Mucosa of descending colon (tissue), 3 donors: ENCODE measurements around the gene IREB2. TPM values are rescaled to one million over a fixed set of nuclear protein-coding genes. Genes with fewer than 3 reads are reported as not detected.
"Not testable (repeated sequence)": the region's sequence is repeated elsewhere in the genome, so short reads cannot be mapped to it uniquely, and the experiment has no call there.

Experiments used
- ATAC-seq: fragments of 200-7000 bp; cut with Tn5 transposase; one replicate; pipeline ENCODE4 v1.9.1; 2020; ENCODE audit warnings: mild to moderate bottlenecking, moderate library complexity
- DNase-seq, 3 donors: peaks; one replicate each; pipeline ENCODE4 v3.0.0-alpha.2; 2020
- H3K36me3 ChIP-seq: fragments of 200-600 bp; one replicate; pipeline ENCODE4 v1.8.0; 2021; ENCODE audit warnings: low read depth, mild to moderate bottlenecking
- H3K4me1 ChIP-seq: fragments of 200-600 bp; one replicate; pipeline ENCODE4 v1.8.0; 2021; ENCODE audit warnings: low read depth, mild to moderate bottlenecking
- H3K4me3 ChIP-seq: fragments of 200-600 bp; one replicate; pipeline ENCODE4 v1.8.0; 2021; ENCODE audit warnings: mild to moderate bottlenecking
- H3K9me3 ChIP-seq: fragments of 200-600 bp; one replicate; pipeline ENCODE4 v1.8.0; 2021; ENCODE audit warnings: mild to moderate bottlenecking
- CTCF ChIP-seq: fragments of 200-600 bp; IDR thresholded peaks from one replicate; pipeline ENCODE4 v1.8.0; 2022; ENCODE audit warnings: antibody characterized with exemption, mild to moderate bottlenecking
- intact Hi-C, 2 donors: fragments of 100-400 bp; cut with DNase I in 1 of 2; cut with micrococcal nuclease in 1 of 2; formaldehyde crosslinking; loops; one replicate each; pipeline versions ENCODE4 v1.11.0 to v1.11.1; 2022; cut with DNase I, micrococcal nuclease
- total RNA-seq, 3 donors: library from RNA; stranded (reverse); fragmentation: NEBNext Ultra II Directional in 2 of 3; extraction: Animal tissue kit (Norgen Biotek cat#: 25700) in 2 of 3; gene quantifications; one replicate each; pipeline versions ENCODE4 v1.2.1 to v1.2.4, GENCODE V29; 2021 to 2023
- donor health status: DM: no; HTN: no; CAD: no; lungs with moderate emphysema.
- donor health status: DM: no; HTN: no; CAD: no.
- donor health status: DM: no; HTN: yes; CAD: no.

IREB2 gene
- total RNA-seq, 3 donors from 2014 or later = 51.7 to 62.7 (median 62.0) TPM

- Histone ChIP-seq H3K4me1 (no peaks in the 10 kb centered on the region), H3K4me3 (no peak overlapping the region), H3K36me3 (no peaks in the 10 kb centered on the region), H3K9me3 (no peaks in the 10 kb centered on the region)
- DNase-seq = no peak
- no peak for ATAC-seq
- TF ChIP-seq CTCF = no peak
- intact Hi-C loops = no loop called here
Measured at GRCh38 chr15:78536134-78536533, 98.1 kb downstream of the IREB2 start.

GRCh38 chr15:78537266-78537905, 99.4 kb downstream of the IREB2 start:
- no peak overlapping the region for H3K4me3 ChIP-seq
- ATAC-seq = no peak
- no peaks in the 10 kb centered on the region for H3K36me3 ChIP-seq
- no peaks in the 10 kb centered on the region for H3K9me3 ChIP-seq
- no peak for TF ChIP-seq CTCF
- H3K4me1 ChIP-seq = peaks cover 10% of the 10 kb centered on the region
- no peak for DNase-seq
- intact Hi-C loops = no loop called here

- Histone ChIP-seq H3K4me1 (peaks cover 10% of the 10 kb centered on the region), H3K36me3 (no peaks in the 10 kb centered on the region), H3K9me3 (no peaks in the 10 kb centered on the region), H3K4me3 (no peak overlapping the region)
- intact Hi-C loops = no loop called here
- DNase-seq (no peak), ATAC-seq (no peak)
- TF ChIP-seq CTCF = no peak
Measured at GRCh38 chr15:78538358-78538757, 100.3 kb downstream of the IREB2 start.

- intact Hi-C loops = not testable (repeated sequence)
Measured at GRCh38 chr15:78539464-78540140, 101.6 kb downstream of the IREB2 start.

GRCh38 chr15:78540141-78540870, 102.3 kb downstream of the IREB2 start, which contains the start of gene PSMA4:
PSMA4 (plus strand) TSS chr15:78540444; CDS start chr15:78541928, 1,484 bp downstream.
- DNase-seq = peak; percentile 95 to 96 (median 96)
- intact Hi-C loops = no loop called here
- ATAC-seq = peak; percentile 96
- Histone ChIP-seq H3K4me1 (peaks cover 10% of the 10 kb centered on the region), H3K36me3 (no peaks in the 10 kb centered on the region), H3K9me3 (no peaks in the 10 kb centered on the region), H3K4me3 (peak within 1 kb of the TSS; percentile 62)
- no peak for TF ChIP-seq CTCF

More at GRCh38 chr15:78539464-78540140, 101.6 kb downstream of the IREB2 start:
- H3K36me3 ChIP-seq, H3K9me3 ChIP-seq, H3K4me1 ChIP-seq, ATAC-seq: not testable (repeated sequence)
- H3K4me3 ChIP-seq = peak overlapping the region; percentile 62
- peak; percentile 29 to 50 (median 46) for DNase-seq
